ENCODE data around the gene NFKBIE.

NFKBIE gene

DNA sequence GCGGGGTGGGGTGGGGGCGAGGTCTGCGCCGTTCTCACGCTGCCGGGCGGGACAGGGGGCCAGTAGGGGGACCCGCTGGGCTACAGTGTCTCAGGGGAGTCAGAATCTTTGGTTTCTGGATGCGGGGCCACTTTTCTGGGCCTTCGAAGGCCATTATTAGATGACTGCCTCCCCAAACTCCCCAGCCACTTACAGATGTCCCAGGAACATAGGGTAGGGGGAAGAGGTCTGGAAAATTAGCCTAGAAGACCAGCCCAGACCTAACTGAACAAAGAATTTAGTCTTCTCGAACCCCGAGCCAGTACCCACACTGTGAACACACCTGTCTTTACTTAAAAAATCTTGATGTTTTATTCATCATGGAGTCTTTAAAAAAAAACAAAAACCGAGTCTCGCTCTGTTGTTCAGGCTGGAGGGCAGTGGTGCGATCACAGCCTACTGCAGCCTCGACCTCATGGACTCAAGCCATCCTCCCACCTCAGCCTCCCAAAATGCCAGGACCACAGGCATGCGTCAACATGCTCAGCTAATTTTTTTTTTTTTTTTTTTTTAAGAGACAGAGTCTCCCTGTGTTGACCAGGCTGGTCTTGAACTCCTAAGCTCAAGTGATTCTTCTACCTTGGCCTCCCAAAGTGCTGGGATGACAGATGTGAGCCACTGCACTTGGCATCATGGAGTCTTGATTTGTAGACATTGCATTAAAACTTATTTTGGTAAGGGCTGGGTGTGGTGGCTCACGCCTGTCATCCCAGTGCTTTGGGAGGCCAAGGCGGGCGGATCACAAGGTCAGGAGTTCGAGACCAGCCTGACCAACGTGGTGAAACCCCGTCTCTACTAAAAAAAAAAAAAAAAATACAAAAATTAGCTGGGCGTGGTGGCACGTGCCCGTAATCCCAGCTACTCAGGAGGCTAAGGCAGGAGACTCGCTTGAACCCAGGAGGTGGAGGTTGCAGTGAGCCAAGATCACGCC lies 45.3 kb downstream of the NFKBIE start:
- no peak for DNase-seq (ENCODE audit: low spot score)
- ATAC-seq (ENCODE audit: low read depth), result no peak
- TF ChIP-seq, protein P1, sequence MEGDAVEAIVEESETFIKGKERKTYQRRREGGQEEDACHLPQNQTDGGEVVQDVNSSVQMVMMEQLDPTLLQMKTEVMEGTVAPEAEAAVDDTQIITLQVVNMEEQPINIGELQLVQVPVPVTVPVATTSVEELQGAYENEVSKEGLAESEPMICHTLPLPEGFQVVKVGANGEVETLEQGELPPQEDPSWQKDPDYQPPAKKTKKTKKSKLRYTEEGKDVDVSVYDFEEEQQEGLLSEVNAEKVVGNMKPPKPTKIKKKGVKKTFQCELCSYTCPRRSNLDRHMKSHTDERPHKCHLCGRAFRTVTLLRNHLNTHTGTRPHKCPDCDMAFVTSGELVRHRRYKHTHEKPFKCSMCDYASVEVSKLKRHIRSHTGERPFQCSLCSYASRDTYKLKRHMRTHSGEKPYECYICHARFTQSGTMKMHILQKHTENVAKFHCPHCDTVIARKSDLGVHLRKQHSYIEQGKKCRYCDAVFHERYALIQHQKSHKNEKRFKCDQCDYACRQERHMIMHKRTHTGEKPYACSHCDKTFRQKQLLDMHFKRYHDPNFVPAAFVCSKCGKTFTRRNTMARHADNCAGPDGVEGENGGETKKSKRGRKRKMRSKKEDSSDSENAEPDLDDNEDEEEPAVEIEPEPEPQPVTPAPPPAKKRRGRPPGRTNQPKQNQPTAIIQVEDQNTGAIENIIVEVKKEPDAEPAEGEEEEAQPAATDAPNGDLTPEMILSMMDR (IDR thresholded peaks at IDR 0.05; ENCODE audit: poor library complexity, severe bottlenecking), result no peak
- H3K36me3 ChIP-seq (ENCODE audit: low read depth), result no peaks in the 10 kb centered on the region
- no peaks in the 10 kb centered on the region for H3K27me3 ChIP-seq (ENCODE audit: insufficient read depth, poor library complexity, severe bottlenecking)
- no peaks in the 10 kb centered on the region for H3K9me3 ChIP-seq (ENCODE audit: severe bottlenecking)
- no peak overlapping the region for H3K4me3 ChIP-seq (ENCODE audit: severe bottlenecking)
- H3K4me1 ChIP-seq (ENCODE audit: insufficient read depth, poor library complexity, severe bottlenecking), result peaks cover 13% of the 10 kb centered on the region
- no peak overlapping the region for H3K27ac ChIP-seq (ENCODE audit: poor library complexity, severe bottlenecking)

DNA sequence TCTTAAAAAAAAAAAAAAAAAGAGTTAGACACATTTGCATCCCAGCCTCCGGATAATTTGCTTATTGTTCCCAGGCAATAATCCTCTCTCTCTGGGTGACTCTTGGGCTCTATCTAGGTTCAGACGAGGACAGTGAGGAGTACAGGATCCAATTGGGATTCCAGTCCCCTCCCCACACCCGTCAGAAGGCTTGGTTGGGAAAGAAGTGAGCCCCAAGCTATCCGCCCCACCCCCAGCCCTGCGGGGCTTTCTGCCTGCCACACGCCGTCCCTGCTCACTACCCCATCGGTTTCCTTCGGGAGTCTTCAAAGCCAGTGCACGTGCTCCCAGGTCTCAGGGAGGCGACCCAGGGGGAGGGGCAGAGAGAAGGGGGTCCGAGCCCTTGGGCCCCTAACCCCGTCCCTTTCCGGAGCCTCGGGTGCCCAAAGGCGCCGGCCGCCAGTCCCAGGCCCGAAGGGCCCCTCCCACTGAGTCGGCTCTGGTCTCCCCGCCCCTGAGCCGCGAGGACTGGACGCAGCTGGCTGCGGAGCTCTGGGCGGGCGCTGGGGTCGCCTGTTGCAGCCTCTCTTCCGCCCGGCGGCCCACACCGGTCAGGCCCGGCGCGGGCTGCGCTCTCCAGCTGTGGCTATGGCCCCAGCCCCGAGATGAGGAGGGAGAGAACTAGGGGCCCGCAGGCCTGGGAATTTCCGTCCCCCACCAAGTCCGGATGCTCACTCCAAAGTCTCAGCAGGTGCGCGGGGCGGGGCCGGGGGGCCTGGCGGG lies 46.1 kb downstream of the NFKBIE start:
- DNase-seq (ENCODE audit: low spot score) (no peak), ATAC-seq (ENCODE audit: low read depth) (no peak)
- H3K36me3 ChIP-seq (ENCODE audit: low read depth), result no peaks in the 10 kb centered on the region
- no peaks in the 10 kb centered on the region for H3K27me3 ChIP-seq (ENCODE audit: insufficient read depth, poor library complexity, severe bottlenecking)
- TF ChIP-seq, protein P1 (IDR thresholded peaks at IDR 0.05; ENCODE audit: poor library complexity, severe bottlenecking), result no peak
- H3K9me3 ChIP-seq (ENCODE audit: severe bottlenecking), result no peaks in the 10 kb centered on the region
- H3K4me3 ChIP-seq (ENCODE audit: severe bottlenecking), result no peak overlapping the region
- peaks cover 4% of the 10 kb centered on the region for H3K4me1 ChIP-seq (ENCODE audit: insufficient read depth, poor library complexity, severe bottlenecking)
- no peak overlapping the region for H3K27ac ChIP-seq (ENCODE audit: poor library complexity, severe bottlenecking)

DNA sequence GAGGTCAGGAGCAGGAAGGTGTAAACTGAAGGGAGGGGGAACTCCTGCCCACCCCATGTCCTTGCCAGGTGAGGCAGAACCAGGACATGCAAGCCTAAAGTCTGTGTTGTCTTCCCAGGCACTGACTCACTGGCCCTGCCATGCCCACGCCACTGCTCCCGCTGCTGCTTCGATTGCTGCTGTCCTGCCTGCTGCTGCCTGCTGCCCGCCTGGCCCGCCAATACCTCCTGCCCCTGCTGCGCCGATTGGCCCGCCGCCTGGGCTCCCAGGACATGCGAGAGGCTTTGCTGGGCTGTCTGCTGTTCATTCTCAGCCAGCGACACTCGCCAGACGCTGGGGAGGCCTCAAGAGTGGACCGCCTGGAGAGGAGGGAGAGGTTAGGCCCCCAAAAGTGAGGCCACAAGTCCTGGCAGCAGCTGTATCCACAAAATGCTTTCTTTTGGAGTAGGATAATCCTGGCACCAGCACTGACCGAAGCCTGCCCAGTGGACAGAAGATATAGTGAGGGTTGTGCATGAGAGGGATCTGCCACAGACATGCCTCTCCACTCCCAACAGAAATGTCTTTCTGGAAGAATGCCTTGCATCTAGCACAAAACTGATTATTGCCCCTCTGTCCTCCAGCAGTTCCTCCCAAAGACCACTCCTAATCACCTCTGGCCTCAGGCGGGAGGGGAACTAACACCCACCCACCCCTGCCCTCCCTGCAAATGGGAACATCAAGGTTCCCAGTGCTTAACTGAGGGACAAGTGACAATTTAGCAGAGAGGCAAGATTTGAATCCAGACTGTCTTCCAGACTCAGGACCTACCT lies 47.8 kb downstream of the NFKBIE start:
- Histone ChIP-seq H3K4me1 (ENCODE audit: insufficient read depth, poor library complexity, severe bottlenecking) (peaks cover 4% of the 10 kb centered on the region), H3K27ac (ENCODE audit: poor library complexity, severe bottlenecking) (no peak overlapping the region), H3K4me3 (ENCODE audit: severe bottlenecking) (no peak overlapping the region), H3K36me3 (ENCODE audit: low read depth) (no peaks in the 10 kb centered on the region), H3K9me3 (ENCODE audit: severe bottlenecking) (no peaks in the 10 kb centered on the region), H3K27me3 (ENCODE audit: insufficient read depth, poor library complexity, severe bottlenecking) (no peaks in the 10 kb centered on the region)
- TF ChIP-seq, protein P1 (IDR thresholded peaks at IDR 0.05; ENCODE audit: poor library complexity, severe bottlenecking), result no peak
- peak; percentile 32; the same call in 1 of the 3 replicates for ATAC-seq (ENCODE audit: low read depth)
- no peak for DNase-seq (ENCODE audit: low spot score)

DNA sequence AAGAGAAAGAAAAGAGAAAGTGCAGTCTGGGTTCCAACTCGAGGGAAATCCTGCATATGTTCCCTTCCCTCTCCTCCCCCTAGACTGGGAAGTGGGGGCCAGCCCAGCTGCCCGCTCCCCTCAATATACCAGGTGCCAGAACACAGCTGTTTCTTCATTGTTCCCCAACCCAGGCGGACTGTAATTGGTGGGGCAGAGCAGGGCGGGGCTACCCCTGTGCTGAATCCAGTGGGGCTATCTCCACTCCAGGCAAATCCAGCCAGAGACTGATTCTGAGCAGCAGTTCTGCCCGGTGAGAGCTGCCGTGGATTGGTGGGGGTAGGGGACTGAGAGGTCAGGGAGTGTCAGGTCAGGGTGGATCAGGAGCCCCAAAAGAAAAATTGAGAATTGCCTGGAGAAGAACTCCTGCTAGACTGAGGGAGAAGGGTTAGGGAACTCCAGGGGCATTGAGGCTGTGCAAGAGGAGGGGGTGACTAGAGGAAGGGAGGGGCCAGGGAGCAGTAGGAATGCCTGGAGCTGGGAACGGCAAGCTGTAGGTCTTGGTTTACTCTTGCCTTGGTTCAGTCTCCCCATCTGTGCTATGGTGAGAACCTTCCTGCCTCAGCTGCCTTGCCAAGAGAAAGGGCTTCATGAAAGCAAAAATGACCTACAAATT lies 48.5 kb downstream of the NFKBIE start, which contains the start of gene MYMX:
Gene MYMX (plus strand): TSS at position 250 of the 655 bp plus-strand sequence. CDS start 546 bp downstream, outside the sequence.
- H3K4me1 ChIP-seq (ENCODE audit: insufficient read depth, poor library complexity, severe bottlenecking), result peaks cover 2% of the 10 kb centered on the region
- H3K4me3 ChIP-seq (ENCODE audit: severe bottlenecking), result no peak within 1 kb of the TSS
- no peak for ATAC-seq (ENCODE audit: low read depth)
- H3K36me3 ChIP-seq (ENCODE audit: low read depth), result no peaks in the 10 kb centered on the region
- no peak for DNase-seq (ENCODE audit: low spot score)
- H3K9me3 ChIP-seq (ENCODE audit: severe bottlenecking), result no peaks in the 10 kb centered on the region
- no peaks in the 10 kb centered on the region for H3K27me3 ChIP-seq (ENCODE audit: insufficient read depth, poor library complexity, severe bottlenecking)
- TF ChIP-seq, protein P1 (IDR thresholded peaks at IDR 0.05; ENCODE audit: poor library complexity, severe bottlenecking), result no peak
- H3K27ac ChIP-seq (ENCODE audit: poor library complexity, severe bottlenecking), result no peak within 1 kb of the TSS
